HepG2 (cell line): ENCODE data around the gene LAMA5. TPM values are rescaled to one million over a fixed set of nuclear protein-coding genes. Genes with fewer than 3 reads are reported as not detected.

Experiments
- FLYWCH1 ChIP-seq: sonication (generic); formaldehyde crosslinking; IDR thresholded peaks from 2 replicates; pipeline ENCODE4 v1.8.1; 2023; ENCODE audit warnings: mild to moderate bottlenecking, missing genetic modification reagents
- HNRNPLL ChIP-seq: fragments of 200-400 bp; formaldehyde crosslinking; IDR thresholded peaks from 2 replicates; pipeline ENCODE4 v1.6.1; 2017; ENCODE audit warnings: mild to moderate bottlenecking, low read depth, low read length; ENCODE audit not compliant: poor library complexity, severe bottlenecking
- MIXL1 ChIP-seq: IDR thresholded peaks from 2 replicates; pipeline ENCODE4 v1.6.1; 2016
- MTA1 ChIP-seq: sonication (generic); formaldehyde crosslinking; IDR thresholded peaks from 2 replicates; pipeline ENCODE4 v1.4.0; 2020; ENCODE audit warnings: missing genetic modification reagents, mild to moderate bottlenecking, borderline replicate concordance
- NR1H2 ChIP-seq: sonication (generic); formaldehyde crosslinking; IDR thresholded peaks from 2 replicates; pipeline ENCODE4 v1.8.1; 2022; ENCODE audit warnings: low read depth, missing genetic modification reagents, borderline replicate concordance
- SP140L ChIP-seq: sonication (generic); formaldehyde crosslinking; IDR thresholded peaks from 2 replicates; pipeline ENCODE4 v1.4.0; 2020; ENCODE audit warnings: missing genetic modification reagents, borderline replicate concordance
- XRCC5 ChIP-seq: fragments of 200-400 bp; formaldehyde crosslinking; optimal IDR thresholded peaks from 2 replicates; pipeline ENCODE3; 2017; ENCODE audit warnings: mild to moderate bottlenecking, low read length
- ZNF333 ChIP-seq: sonication (generic); formaldehyde crosslinking; IDR thresholded peaks from 2 replicates; pipeline ENCODE4 v1.4.0; 2020; ENCODE audit warnings: mild to moderate bottlenecking, missing genetic modification reagents, borderline replicate concordance
- ZNF891 ChIP-seq: sonication (generic); formaldehyde crosslinking; IDR thresholded peaks from 2 replicates; pipeline ENCODE4 v1.5.0; 2020; ENCODE audit warnings: mild to moderate bottlenecking, missing genetic modification reagents
- polyA plus RNA-seq, 8 experiments: library from polyadenylated mRNA; depleted of rRNA in 3 of 8; stranded (reverse) in 7 of 8; unstranded in 1 of 8; fragments of >200 nt; fragmentation: Illumina TruSeq in 4 of 8; extraction: Trizol in 4 of 8; gene quantifications; 2 replicates each; pipeline versions ENCODE4 v1.2.1 to v1.2.3, GENCODE V29; 2011 to 2016; ENCODE audit warnings: low read depth in 4 of 8, missing spikeins in 1 of 8, mixed read lengths in 1 of 8; ENCODE audit not compliant: insufficient read depth in 1 of 8
- total RNA-seq, 5 experiments: library from RNA; depleted of rRNA; stranded (reverse); fragments of >200 nt; fragmentation: Illumina TruSeq; extraction: Trizol; gene quantifications; 2 replicates each; pipeline ENCODE4 v1.2.3, GENCODE V29; 2016; ENCODE audit warnings: low read depth in 1 of 5
- TF ChIP-seq, protein P1 (sequence below), 2 experiments: fragments of 450-650 bp in 1 of 2; sonication (generic) in 1 of 2; formaldehyde crosslinking in 1 of 2; IDR thresholded peaks; 2 replicates each; pipeline versions ENCODE4 v1.6.1 to v1.8.0; 2016 to 2022; ENCODE audit warnings: antibody characterized with exemption in 1 of 2, mild to moderate bottlenecking in 1 of 2, missing genetic modification reagents in 1 of 2
- TF ChIP-seq, protein P2 (sequence below): sonication (generic); formaldehyde crosslinking; IDR thresholded peaks from 2 replicates; pipeline ENCODE4 v1.8.0; 2022; ENCODE audit warnings: mild to moderate bottlenecking, missing genetic modification reagents, moderate library complexity
- TF ChIP-seq, protein P3 (sequence below): sonication (generic); formaldehyde crosslinking; IDR thresholded peaks from 2 replicates; pipeline ENCODE4 v1.4.0; 2020; ENCODE audit warnings: mild to moderate bottlenecking, missing genetic modification reagents

LAMA5 gene
- total and polyA plus RNA-seq, 2 of the 13 experiments (the other 11 are each of a cell fraction or from before 2014, with no cell fraction given) = 21.0 to 44.7 TPM

GRCh38 chr20:62395311-62396242 is 28.5 kb upstream of the LAMA5 start (continued):
- TF ChIP-seq ZNF891 (CRISPR knock-in tag) (0 out of 2 replicates have a peak, but pooled peaks have one; percentile 13), SP140L (no peak), HNRNPLL (peak; percentile 20), MTA1 (CRISPR knock-in tag) (peak; percentile 17; the same call in 1 of the 2 replicates), FLYWCH1 (CRISPR knock-in tag) (no peak), MIXL1 (CRISPR knock-in tag) (no peak), ZNF333 (peak; percentile 47; the same call in 1 of the 2 replicates), NR1H2 (no peak), XRCC5 (peak; percentile 88)
- TF ChIP-seq, protein P1, sequence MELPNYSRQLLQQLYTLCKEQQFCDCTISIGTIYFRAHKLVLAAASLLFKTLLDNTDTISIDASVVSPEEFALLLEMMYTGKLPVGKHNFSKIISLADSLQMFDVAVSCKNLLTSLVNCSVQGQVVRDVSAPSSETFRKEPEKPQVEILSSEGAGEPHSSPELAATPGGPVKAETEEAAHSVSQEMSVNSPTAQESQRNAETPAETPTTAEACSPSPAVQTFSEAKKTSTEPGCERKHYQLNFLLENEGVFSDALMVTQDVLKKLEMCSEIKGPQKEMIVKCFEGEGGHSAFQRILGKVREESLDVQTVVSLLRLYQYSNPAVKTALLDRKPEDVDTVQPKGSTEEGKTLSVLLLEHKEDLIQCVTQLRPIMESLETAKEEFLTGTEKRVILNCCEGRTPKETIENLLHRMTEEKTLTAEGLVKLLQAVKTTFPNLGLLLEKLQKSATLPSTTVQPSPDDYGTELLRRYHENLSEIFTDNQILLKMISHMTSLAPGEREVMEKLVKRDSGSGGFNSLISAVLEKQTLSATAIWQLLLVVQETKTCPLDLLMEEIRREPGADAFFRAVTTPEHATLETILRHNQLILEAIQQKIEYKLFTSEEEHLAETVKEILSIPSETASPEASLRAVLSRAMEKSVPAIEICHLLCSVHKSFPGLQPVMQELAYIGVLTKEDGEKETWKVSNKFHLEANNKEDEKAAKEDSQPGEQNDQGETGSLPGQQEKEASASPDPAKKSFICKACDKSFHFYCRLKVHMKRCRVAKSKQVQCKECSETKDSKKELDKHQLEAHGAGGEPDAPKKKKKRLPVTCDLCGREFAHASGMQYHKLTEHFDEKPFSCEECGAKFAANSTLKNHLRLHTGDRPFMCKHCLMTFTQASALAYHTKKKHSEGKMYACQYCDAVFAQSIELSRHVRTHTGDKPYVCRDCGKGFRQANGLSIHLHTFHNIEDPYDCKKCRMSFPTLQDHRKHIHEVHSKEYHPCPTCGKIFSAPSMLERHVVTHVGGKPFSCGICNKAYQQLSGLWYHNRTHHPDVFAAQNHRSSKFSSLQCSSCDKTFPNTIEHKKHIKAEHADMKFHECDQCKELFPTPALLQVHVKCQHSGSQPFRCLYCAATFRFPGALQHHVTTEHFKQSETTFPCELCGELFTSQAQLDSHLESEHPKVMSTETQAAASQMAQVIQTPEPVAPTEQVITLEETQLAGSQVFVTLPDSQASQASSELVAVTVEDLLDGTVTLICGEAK (IDR thresholded peaks at IDR 0.05) = no peak
- TF ChIP-seq, protein P1 (CRISPR knock-in tag; IDR thresholded peaks at IDR 0.05) = no peak
- TF ChIP-seq, protein P2, sequence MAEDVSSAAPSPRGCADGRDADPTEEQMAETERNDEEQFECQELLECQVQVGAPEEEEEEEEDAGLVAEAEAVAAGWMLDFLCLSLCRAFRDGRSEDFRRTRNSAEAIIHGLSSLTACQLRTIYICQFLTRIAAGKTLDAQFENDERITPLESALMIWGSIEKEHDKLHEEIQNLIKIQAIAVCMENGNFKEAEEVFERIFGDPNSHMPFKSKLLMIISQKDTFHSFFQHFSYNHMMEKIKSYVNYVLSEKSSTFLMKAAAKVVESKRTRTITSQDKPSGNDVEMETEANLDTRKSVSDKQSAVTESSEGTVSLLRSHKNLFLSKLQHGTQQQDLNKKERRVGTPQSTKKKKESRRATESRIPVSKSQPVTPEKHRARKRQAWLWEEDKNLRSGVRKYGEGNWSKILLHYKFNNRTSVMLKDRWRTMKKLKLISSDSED = no peak
- TF ChIP-seq, protein P3, sequence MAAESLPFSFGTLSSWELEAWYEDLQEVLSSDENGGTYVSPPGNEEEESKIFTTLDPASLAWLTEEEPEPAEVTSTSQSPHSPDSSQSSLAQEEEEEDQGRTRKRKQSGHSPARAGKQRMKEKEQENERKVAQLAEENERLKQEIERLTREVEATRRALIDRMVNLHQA (CRISPR knock-in tag) = no peak
